NCI-H2196 (cell line): ENCODE results near the gene AQP12B.
"Not testable (repeated sequence)": the region's sequence is repeated elsewhere in the genome, so short reads cannot be mapped to it uniquely, and the experiment has no call there.

Experiments
- DNase-seq: peaks from one replicate; lab custom pipeline; 2025; ENCODE audit not compliant: unreplicated experiment; lab: John Stamatoyannopoulos, UW

Gene AQP12B

GRCh38 chr2:240701736-240702639 is 19.3 kb upstream of the AQP12B start:
- no peak for DNase-seq

- no peak for DNase-seq
Observed at GRCh38 chr2:240701091-240701735, 18.5 kb upstream of the AQP12B start.

- not testable (repeated sequence) for DNase-seq
Observed at GRCh38 chr2:240700616-240701015, 17.9 kb upstream of the AQP12B start.

- not testable (repeated sequence) for DNase-seq
Observed at GRCh38 chr2:240699835-240700234, 17.1 kb upstream of the AQP12B start.

GRCh38 chr2:240698852-240699561 is 16.3 kb upstream of the AQP12B start:
- DNase-seq, result not testable (repeated sequence)

- DNase-seq, result not testable (repeated sequence)
Observed at GRCh38 chr2:240696469-240696868, 13.8 kb upstream of the AQP12B start.

- not testable (repeated sequence) for DNase-seq
Observed at GRCh38 chr2:240695593-240695992, 12.9 kb upstream of the AQP12B start.

- not testable (repeated sequence) for DNase-seq
Observed at GRCh38 chr2:240694304-240694703, 11.6 kb upstream of the AQP12B start.

- not testable (repeated sequence) for DNase-seq
Observed at GRCh38 chr2:240692583-240693561, 10.2 kb upstream of the AQP12B start.

- DNase-seq, result not testable (repeated sequence)
Observed at GRCh38 chr2:240691631-240692420, 9.1 kb upstream of the AQP12B start, which contains the start of gene AQP12A. Gene AQP12A, plus strand, starts transcription at chr2:240691866. Its CDS starts 48 bp downstream, at chr2:240691914.

GRCh38 chr2:240691075-240691427 is 8.4 kb upstream of the AQP12B start:
- not testable (repeated sequence) for DNase-seq

GRCh38 chr2:240690421-240691074 is 7.9 kb upstream of the AQP12B start:
- not testable (repeated sequence) for DNase-seq

- DNase-seq, result no peak
Observed at GRCh38 chr2:240689975-240690374, 7.3 kb upstream of the AQP12B start.

- DNase-seq, result no peak
Observed at GRCh38 chr2:240688553-240688919, 5.9 kb upstream of the AQP12B start.

GRCh38 chr2:240687741-240688552 is 5.3 kb upstream of the AQP12B start:
- no peak for DNase-seq

- DNase-seq, result no peak
Observed at GRCh38 chr2:240687045-240687740, 4.5 kb upstream of the AQP12B start.

GRCh38 chr2:240686460-240686859 is 3.8 kb upstream of the AQP12B start:
- no peak for DNase-seq
